Measurements from ENCODE around the gene NFE2. TPM values are rescaled to one million over a fixed set of nuclear protein-coding genes. Genes with fewer than 3 reads are reported as not detected.

NFE2 gene
- total and polyA plus RNA-seq, 8 donors: 0.20 to 2.0 (median 0.68) TPM; not detected in 4

DNA sequence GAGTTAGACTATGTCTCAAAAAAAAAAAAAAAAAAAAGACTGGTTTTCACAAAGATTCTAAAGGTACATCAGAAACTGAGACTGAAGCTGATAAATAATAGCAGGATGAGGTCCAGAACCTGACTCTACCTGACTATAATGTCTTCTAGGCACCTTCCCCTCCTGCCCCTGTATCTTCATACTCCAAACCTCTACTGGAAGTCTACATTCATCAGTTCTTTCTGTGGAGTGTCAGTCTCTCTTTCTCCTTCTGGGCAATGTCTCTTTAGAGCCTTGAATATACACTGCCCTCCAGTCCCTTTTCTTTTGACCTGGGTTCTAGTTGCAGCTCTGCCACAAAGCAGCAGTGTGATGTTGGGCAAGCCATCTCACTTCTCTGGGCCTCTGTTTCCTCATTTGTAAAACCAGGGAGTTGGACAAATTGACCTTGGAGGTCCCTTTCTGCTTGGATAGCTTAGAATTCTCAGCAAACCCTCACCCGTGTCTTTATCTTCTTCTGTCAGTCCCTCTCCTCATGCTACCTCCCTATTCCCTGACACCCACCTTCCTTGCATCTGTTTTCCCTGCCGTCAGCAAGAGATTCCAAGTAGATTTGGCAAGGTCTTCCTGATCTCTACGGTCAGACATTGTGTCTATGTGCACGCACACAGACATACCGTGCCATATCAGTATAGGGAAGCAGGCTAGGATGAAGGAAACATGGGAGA is 4.3 kb downstream of the NFE2 start:
- intact Hi-C loops (cut with DNase I; ENCODE audit: low total_unique reads): loop anchor here (10.0 kb wide), 1 partner anchor 68 kb away; the partner anchor contains the start of gene GPR84
- H3K9me3 ChIP-seq: no peaks in the 10 kb centered on the region
- WGBS, 5 donors: 67 to 90% (median 76%) methylated on average over 5 of the region's 5 CpGs
- no peak for DNase-seq
- H3K27me3 ChIP-seq: peaks cover 0 to 37% (median 7%) of the 10 kb centered on the region in 3 donors
- H3K4me3 ChIP-seq: peak overlapping the region in 2 of 4 donors; percentile 5 to 6
- H3K36me3 ChIP-seq: no peaks in the 10 kb centered on the region
- H3K27ac ChIP-seq: peak overlapping the region in 1 of 5 donors; percentile 8
- H3K4me1 ChIP-seq: peaks cover 8 to 29% (median 10%) of the 10 kb centered on the region in 4 donors
- no peak for TF ChIP-seq EP300 (IDR thresholded peaks at IDR 0.05)
- TF ChIP-seq, protein P1, sequence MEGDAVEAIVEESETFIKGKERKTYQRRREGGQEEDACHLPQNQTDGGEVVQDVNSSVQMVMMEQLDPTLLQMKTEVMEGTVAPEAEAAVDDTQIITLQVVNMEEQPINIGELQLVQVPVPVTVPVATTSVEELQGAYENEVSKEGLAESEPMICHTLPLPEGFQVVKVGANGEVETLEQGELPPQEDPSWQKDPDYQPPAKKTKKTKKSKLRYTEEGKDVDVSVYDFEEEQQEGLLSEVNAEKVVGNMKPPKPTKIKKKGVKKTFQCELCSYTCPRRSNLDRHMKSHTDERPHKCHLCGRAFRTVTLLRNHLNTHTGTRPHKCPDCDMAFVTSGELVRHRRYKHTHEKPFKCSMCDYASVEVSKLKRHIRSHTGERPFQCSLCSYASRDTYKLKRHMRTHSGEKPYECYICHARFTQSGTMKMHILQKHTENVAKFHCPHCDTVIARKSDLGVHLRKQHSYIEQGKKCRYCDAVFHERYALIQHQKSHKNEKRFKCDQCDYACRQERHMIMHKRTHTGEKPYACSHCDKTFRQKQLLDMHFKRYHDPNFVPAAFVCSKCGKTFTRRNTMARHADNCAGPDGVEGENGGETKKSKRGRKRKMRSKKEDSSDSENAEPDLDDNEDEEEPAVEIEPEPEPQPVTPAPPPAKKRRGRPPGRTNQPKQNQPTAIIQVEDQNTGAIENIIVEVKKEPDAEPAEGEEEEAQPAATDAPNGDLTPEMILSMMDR (IDR thresholded peaks at IDR 0.05): no peak
- no peak for TF ChIP-seq POLR2AphosphoS5 (IDR thresholded peaks at IDR 0.05)
- no peak for TF ChIP-seq POLR2A (IDR thresholded peaks at IDR 0.05)

DNA sequence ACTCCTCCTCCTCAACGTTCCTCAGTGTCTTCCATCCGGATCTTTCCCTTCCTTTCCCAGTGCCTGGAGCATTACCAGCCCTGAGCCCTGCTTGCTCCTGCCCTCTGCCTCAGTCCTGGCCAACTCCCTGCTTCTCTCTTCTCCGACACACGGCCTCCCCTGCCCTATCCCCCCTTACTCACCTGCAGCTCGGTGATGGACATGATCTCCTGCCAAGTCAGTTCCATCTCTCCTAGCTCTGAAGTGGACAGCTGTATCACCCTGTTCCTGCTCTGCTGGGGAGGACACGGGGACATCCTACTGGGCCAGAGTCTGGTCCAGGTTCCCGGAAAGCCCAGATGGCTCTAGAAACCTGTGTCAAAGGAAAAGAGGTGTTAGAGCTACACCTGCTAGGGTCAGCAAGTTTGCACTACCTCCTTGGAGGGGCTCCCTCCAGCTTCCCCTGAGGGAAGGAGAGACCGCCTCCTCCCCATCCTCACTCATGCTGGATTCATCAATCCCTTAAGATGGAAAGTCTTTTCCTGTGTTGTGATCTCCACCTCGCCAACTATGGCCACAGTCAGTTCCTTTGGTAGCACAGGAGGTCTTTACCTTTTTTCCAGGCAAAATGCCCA is 5.8 kb downstream of the NFE2 start:
- H3K27me3 ChIP-seq: peaks cover 0 to 22% (median 2%) of the 10 kb centered on the region in 3 donors
- H3K27ac ChIP-seq: no peak overlapping the region
- H3K9me3 ChIP-seq: no peaks in the 10 kb centered on the region
- no peak for DNase-seq
- H3K36me3 ChIP-seq: no peaks in the 10 kb centered on the region
- TF ChIP-seq POLR2AphosphoS5 (IDR thresholded peaks at IDR 0.05) (no peak), POLR2A (IDR thresholded peaks at IDR 0.05) (no peak), EP300 (IDR thresholded peaks at IDR 0.05) (no peak)
- TF ChIP-seq, protein P1 (IDR thresholded peaks at IDR 0.05): no peak
- WGBS, 5 donors: 79 to 84% (median 82%) methylated on average over 9 of the region's 9 CpGs
- H3K4me1 ChIP-seq: peaks cover 0 to 18% (median 0%) of the 10 kb centered on the region in 4 donors
- intact Hi-C loops (cut with DNase I; ENCODE audit: low total_unique reads): loop anchor here (10.0 kb wide), 1 partner anchor 70 kb away; the partner anchor contains the start of gene GPR84
- H3K4me3 ChIP-seq: peak overlapping the region in 1 of 4 donors; percentile 18

DNA sequence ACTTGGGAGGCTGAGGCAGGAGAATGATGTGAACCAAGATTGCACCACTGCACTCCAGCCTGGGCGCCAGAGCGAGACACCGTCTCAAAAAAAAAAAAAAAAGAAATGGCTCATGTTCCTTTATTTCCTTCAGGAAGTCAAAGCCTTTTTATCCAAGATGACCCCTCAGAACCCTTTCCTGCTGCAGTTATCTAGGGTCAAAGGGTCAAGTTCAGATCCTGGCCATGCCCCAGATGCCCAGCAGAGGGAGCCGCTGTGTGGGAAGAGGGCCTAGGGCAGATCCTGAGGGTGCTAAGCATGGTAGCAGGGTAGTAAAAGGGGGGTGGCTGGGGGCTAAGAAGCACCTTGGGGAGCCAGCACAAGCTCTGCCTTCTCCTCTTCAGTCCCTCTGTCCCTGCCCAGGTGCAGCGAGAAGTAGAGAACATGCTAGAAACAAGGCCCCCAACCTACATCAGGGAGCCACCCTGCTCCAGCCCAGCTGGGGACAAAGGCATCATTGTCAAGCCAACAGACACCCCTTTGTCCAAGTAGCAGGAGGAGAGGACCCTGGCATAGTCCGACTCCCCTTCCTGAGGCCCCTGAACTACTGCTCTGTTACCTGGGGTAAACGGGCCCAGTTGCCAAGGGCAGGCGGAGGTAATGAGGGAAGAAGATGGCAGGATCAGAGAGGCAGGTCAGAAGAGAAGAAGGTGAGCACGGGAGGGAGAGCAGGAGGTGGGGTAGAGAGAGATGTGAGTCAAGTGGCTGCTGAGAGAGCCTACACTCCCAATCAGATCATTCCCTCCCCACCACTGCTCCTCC is 6.5 kb downstream of the NFE2 start:
- Histone ChIP-seq H3K36me3 (no peaks in the 10 kb centered on the region), H3K4me3 (peak overlapping the region in 1 of 4 donors; percentile 18), H3K9me3 (no peaks in the 10 kb centered on the region), H3K27ac (peak overlapping the region in 1 of 5 donors; percentile 35), H3K4me1 (peaks cover 0 to 19% (median 0%) of the 10 kb centered on the region in 4 donors), H3K27me3 (peaks cover 0 to 15% (median 0%) of the 10 kb centered on the region in 3 donors)
- TF ChIP-seq EP300 (IDR thresholded peaks at IDR 0.05) (no peak), POLR2AphosphoS5 (IDR thresholded peaks at IDR 0.05) (peak in 1 of 3 donors; percentile 39), POLR2A (IDR thresholded peaks at IDR 0.05) (no peak)
- TF ChIP-seq, protein P1 (IDR thresholded peaks at IDR 0.05): peak in 5 of 7 experiments; percentile 60 to 82 (median 77)
- intact Hi-C loops (cut with DNase I; ENCODE audit: low total_unique reads): loop anchor here (10.0 kb wide), 1 partner anchor 70 kb away; the partner anchor contains the start of gene GPR84
- WGBS, 5 donors: 49 to 58% (median 53%) methylated on average over 9 of the region's 9 CpGs
- peak; percentile 68 to 76 for DNase-seq

DNA sequence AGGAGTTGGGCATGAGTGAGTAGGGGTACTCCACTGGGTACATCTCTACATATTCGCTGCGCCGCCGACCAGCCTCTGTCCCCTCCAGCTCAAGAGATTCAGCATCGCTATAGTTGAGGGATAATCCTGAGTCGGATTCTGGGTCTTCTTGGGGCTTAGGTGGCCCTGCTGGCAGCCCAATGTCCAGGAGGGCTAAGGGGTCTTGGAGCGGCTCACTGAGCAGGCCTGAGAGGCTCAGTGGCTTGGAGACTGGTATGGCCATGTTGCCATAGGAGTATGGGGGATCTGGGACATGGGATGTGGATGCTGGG is 7.9 kb downstream of the NFE2 start:
- peaks cover 0 to 4% (median 0%) of the 10 kb centered on the region in 3 donors for H3K27me3 ChIP-seq
- H3K36me3 ChIP-seq: peaks cover 0 to 13% (median 11%) of the 10 kb centered on the region in 4 donors
- H3K4me1 ChIP-seq: peaks cover 0 to 32% (median 8%) of the 10 kb centered on the region in 4 donors
- TF ChIP-seq POLR2A (IDR thresholded peaks at IDR 0.05) (no peak), POLR2AphosphoS5 (IDR thresholded peaks at IDR 0.05) (no peak), EP300 (IDR thresholded peaks at IDR 0.05) (no peak)
- TF ChIP-seq, protein P1 (IDR thresholded peaks at IDR 0.05): no peak
- no peak overlapping the region for H3K4me3 ChIP-seq
- intact Hi-C loops (cut with DNase I; ENCODE audit: low total_unique reads): loop anchor here (10.0 kb wide), 1 partner anchor 72 kb away; the partner anchor contains the start of gene GPR84
- DNase-seq: no peak
- 95 to 99% (median 98%) methylated on average over 7 of the region's 7 CpGs for WGBS, 5 donors
- H3K27ac ChIP-seq: no peak overlapping the region
- H3K9me3 ChIP-seq: no peaks in the 10 kb centered on the region
